HG02610 (cell line): ENCODE measurements around the gene MBNL1.
A peak's percentile ranks its signal among the peaks of the same experiment; 100 is the strongest.
"Not testable (repeated sequence)": the region's sequence is repeated elsewhere in the genome, so short reads cannot be mapped to it uniquely, and the experiment has no call there.

Experiments
- ATAC-seq: cut with Tn5 transposase; IDR thresholded peaks from one replicate; pipeline ENCODE4 v1.9.1; 2021; ENCODE audit warnings: mild to moderate bottlenecking, moderate library complexity; ENCODE audit not compliant: unreplicated experiment

MBNL1 gene

DNA sequence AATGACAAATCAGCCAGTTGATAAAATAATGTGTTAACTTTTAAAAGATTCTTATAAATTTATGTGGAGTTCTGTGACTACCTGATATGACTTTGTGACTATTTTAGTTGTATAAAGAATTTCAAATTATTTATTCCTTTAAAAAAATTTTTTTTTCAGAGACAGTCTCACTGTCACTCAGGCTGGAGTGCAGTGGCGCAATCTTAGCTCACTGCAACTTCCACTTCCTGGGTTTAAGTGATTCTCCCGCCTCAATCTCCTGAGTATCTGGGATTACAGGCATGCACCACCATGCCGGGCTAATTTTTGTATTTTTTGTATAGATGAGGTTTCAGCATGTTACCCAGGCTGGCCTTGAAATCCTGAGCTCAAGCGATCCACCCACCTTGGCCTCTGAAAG lies 48.5 kb downstream of the MBNL1 start:
- ATAC-seq: no peak

DNA sequence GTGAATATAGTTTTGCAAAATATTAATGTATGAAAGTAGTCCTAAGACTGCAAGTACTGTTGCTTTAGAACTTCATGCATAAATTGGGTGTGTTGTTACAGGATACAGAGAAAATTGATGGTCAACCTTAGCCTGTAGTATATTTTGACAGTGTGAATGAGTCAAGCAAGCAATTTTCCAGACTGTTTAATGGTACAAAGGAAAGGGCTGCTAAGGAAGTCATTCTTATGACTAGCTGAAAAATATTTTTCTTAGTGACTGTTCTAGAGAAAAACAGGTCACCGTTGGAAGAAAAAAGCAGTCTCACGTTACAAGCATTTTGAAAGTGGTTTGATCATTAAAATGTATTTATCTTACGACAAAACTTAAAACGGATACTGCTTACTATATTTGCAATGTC lies 49.2 kb downstream of the MBNL1 start:
- no peak for ATAC-seq

DNA sequence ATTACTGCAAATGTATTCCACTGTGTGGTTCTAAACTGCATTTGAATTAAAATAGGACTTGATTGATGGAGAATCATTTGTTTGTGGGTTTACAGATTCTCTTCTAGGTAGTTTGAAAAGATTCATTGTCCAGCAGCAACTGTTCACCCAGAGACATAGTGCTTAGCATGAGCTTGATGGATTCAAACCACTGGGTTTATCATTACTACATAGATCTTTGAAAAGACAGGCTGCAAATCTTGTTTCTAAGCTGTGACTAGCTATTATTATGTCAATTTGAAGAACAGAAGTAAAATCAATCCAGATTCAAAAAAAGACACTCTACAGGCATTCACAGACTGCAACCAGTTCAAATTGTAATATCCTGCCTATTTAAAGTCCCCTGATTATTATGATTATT lies 49.8 kb downstream of the MBNL1 start:
- no peak for ATAC-seq

DNA sequence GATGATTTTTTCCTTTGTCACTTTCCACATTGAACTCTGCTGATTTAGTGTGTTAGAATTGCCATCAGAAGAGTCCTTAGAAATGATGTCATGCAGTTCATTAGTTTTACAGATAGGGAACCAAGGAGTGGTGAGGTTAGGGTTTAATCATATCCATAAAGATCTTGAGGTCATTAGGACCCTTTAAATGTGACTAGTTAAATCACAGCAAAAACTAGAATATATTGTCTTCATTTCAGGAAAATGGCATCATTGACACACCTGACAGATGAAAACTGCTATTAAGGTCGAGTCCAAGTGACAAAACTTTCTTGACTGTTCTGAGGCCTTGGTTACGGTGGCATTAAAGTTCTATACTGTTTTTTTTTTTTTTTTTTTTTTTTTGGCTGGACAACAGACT lies 50.5 kb downstream of the MBNL1 start:
- no peak for ATAC-seq

DNA sequence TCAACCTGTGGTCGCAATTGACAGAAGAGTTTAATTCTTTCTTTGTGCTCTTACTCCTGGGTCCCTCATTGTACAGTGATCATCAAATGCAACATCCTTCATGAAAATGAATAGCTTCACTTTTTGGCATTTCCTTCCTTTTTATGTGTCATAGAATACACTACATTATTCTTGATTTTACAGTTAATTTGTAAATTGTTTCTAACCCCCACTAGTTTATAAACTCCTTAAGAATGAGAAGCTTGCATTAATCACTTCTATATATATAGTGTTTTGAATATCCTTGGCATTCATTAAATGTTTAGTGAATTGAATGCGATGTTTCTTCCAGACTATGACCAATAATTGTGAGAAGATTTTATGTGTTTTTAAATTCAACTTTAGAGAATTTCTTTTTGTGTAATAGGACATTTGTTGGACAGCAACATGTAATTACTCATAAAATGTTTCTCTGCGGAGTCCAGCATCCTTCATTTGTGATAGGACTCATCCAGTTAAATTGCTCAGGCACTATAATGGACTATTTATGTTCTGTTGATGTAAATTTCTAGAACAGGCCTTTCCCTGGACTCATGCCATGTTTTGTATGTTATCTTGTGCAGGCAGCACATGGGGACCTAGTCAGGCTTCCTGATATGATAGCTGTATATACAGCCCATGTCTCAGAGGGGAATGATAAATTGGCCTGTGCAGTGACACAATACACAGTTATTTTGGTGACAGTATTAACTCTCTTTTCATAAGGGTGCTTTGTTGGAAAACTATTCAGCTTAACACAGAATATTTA lies 51.3 kb downstream of the MBNL1 start:
- ATAC-seq: no peak

DNA sequence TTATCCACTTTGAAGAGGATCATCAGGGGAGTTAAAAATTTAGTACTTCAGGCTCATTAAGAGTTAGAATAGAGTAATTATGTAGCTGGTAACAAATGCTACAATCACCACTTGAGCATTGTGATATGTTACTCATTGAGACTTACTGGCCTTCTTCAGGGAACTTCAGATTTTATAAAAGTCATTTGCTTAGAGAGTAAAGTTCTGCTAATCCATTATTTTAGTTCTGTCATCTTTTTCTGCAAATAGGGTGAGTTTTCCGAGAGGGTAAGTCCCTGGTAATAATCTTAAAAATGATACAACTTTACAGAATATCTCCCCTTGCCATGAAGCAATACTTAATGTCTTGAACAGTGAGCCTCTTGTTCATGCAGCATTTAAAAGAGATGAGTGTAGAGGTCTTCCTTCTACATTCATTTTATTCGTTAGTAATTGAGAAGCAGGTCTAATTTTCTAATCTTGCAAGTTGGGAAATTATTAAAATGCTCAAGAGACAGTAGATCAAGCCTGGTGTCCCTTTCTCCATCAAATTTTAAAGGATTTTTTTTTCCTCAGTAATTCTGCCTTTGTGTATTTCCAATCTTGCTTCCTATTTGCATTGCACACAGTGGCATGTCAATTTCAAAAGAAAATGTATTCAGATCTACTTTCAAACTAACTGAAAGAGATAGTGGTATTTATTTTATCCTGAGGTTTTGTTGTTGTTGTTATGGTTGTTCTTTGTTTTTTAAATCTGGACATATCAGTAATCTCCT lies 52.6 kb downstream of the MBNL1 start:
- ATAC-seq: no peak

DNA sequence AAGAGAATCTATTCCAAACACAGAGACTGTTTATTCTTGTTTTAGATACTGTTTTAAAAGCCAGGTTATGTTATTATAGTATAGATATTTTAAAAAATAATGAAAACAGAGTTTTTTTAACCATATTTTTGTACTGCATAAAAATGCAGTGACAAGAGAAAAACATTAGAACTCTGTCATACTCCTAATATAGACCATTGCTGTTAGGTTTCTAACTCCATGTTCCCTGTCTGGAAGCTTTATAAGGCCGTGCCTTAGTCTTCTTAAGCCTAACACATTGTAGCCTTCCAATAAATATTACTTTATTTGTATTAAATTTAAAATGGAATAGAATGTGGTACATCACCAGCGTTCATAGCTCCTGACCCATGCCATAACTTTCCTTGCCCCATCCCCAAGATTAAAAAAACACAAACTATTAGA lies 53.2 kb downstream of the MBNL1 start:
- ATAC-seq: no peak

DNA sequence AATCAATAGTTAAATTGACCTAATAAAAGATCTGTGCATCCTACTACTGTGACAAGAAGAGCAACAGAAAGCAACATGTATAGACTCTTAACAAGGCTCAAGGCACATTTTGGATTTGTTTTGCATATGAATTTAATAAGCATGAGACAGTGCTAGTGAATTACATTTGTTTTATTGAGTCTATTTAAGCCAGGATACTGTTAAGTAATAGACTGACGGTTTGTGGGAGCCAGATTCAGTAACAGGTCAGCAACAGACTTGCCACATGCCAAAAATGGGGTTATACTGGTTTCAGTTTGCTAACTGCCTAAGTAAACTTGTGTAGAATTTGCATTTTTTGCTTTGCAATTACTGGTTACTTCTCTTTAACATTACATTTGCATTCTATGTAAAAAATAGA lies 54.0 kb downstream of the MBNL1 start:
- peak; percentile 37 for ATAC-seq

DNA sequence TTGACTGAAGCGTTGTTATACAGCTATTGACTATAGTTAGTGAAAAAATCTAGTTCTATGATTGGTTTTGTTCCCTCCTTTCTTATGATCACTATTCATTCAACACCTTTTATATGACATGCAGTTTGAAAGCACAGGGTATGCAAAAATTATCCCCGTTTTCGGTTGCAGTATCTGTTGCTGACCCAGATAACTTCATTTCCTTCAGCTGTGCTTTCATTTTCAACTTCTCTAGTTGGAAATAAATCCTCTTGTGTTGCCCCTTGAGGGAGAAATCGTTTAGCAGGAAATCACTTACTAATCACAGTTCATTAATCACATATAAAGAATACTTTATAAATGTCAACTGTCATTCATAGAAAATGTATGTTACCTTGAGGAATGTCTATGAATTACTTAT lies 55.1 kb downstream of the MBNL1 start:
- peak; percentile 77 for ATAC-seq

DNA sequence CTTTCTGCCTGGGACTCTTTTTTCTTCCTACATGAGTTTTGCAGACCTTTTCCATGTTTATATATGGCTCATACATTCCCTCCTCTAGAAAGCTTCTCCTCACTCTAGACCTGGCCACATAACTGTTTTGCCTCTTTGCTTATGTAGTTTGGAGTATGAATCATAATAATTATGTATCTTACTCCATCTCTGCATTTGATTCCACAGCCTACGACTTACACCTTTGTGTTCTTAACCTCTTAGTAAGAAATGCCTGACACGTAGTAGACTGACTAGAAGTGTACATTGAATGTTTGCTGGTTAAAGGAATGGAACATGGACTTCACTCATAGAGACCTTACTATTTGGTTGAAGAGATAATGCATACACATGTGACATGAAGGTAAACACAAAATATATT lies 56.4 kb downstream of the MBNL1 start:
- no peak for ATAC-seq

DNA sequence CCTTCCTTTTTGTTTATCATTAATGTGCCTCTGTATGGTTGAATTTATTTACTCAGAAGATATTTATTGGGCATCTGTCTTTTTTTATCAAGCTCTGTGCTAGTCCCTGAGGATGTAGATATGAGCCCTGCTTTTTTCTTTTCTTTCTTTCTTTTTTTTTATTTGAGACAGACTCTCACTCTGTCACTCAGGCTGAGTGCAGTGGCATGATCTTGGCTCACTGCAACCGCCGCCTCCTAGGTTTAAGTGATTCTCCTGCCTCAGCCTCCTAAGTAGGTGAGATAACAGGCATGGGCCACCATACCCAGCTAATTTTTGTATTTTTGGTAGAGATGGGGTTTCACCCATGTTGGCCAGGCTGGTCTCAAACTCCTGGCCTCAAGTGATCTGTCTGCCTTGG lies 58.5 kb downstream of the MBNL1 start:
- no peak for ATAC-seq

DNA sequence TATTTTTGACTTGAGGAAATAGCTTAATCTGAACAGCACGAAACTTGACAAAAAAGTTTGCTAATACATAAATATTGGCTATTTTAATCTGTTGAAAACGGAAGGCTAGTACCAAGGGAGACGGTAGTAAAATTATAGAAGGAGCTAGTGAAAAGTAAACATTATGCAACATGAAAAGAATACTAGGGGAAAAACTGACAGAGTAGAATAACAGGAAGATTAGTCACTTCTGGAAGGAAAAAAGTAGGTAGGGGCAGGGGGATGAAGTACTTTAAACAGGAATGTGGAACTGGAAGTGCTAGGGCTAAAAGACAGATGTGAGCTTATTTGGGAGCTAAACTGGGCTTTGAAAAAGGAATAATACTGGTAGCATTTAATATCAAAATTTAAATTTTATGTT lies 60.1 kb downstream of the MBNL1 start:
- ATAC-seq: no peak

DNA sequence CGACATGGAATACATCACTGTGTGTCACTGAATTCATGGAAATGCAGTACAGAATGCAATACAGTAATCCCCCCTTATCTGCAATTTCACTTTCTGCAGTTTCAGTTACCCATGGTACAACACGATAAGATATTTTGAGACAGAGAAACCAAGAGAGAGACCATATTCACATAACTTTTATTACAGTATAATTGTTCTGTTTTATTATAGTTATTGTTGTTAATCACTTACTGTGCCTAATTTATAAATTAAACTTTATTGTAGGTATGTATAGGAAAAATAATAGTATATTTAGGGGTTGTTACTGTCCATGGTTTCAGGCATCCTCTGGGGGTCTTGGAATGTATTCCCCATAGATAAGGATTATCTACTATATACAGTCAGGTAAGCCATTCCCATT lies 61.8 kb downstream of the MBNL1 start:
- no peak for ATAC-seq

DNA sequence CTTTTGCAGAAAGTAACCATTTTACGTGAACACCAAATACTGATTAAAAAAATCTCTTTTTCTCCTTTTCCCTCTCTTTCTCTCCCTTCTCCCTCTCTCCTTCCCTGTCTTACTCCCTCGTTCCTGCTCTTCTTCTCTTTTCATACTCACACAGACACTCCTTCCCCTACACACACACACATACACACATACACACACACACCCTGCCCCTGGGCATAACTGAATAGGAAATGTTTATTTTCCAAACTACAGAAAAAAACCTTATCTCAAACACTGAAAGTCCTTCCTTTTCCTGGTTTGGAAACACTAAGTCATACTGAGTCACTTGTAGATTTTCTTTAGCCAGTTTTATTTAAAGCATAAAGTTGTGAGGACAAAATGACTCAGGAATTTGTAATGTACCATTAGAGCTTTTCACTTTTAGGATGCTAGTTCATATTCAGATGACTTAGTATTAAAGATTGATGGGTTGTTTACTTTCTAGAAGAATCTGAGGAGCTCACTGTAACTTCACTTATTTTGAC lies 62.4 kb downstream of the MBNL1 start:
- ATAC-seq: peak; percentile 35

DNA sequence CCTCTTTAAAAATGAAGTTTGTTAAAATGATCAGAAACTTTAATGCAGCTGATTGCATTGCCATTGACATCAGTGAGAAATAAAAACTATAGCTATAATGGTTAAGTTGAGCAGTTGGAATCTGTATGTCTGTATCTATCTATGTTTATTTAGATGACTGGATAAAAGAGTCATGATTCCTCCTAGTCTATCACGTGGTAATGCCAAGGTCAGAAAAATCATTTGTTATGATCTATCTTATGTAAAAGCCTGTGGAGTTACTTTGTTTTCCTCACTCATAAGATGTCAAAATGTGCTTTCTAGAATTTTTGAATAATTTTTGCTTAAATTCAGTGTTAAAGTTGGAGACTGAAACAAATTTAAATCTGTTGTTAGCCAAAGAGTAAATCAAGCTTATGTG lies 63.3 kb downstream of the MBNL1 start:
- no peak for ATAC-seq

DNA sequence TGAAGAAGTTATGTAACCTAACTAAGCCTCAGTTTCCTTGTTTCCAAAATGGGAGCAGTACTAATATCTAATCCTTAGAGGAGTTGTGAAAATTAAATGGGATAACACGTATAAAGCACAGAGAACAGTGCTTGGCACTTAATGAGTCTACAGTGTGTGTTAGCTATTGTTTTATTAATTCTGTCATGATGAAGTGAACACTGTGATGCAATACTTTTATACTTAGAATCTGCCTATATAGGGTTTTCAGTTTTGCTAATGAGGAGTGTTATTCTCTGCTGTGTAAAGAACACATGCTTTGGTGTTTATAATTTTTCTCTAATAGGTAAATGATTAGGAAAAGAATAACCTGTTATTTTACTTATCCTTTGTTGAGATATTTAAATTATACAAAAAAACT lies 65.2 kb downstream of the MBNL1 start:
- ATAC-seq: no peak

DNA sequence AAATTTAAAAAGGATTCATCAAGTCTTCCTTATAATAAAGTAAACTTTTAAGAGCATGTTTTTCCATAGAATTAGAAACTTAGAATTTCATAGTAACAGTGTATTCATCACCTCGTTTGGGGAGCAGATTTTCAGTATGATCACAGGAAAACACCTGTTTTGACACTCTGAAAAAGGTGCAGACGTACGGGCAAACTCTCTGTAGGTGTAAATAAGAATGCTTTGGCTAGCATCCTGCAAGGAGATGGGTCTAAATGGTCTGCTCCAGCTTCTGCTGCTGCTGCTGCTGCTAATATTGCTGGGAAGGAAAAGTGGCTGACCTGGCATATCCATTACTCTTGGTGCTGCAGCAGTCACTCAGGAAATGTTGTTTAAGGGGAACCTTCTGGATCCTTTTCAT lies 66.0 kb downstream of the MBNL1 start:
- ATAC-seq: peak; percentile 5

DNA sequence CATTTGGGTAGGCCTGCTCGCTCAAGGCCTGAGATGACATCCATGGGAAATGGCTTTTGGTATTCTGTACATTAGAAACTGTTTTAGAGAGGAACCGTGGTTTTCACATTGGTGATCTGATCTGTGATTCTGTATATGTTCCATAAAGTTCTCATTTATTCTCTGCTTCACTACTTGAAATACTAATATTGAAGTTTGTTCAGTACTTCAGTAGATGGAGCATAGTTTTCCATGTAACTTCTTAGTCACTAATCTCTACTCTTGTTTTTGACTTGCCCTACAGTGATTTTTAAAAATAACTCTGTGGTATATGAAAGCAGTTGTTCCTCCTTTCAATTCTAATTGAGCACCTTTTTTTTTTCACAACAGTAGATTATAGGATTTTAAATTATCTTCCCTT lies 66.5 kb downstream of the MBNL1 start:
- peak; percentile 33 for ATAC-seq

DNA sequence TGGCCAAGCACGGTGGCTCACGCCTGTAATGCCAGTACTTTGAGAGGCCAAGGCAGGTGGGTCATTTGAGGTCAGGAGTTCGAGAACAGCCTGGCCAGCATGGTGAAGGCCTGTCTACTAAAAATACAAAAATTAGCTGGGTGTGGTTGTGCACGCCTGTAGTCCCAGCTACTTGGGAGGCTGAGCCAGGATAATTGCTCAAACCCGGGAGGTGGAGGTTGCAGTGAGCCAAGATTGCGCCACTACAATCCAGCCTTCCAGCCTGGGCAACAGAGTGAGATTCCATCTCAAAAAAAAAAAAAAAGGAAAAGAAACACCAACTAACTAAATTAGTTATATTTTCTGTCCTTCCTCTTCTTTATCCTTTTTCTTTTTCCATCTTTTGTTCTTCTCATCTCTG lies 68.6 kb downstream of the MBNL1 start:
- not testable (repeated sequence) for ATAC-seq

DNA sequence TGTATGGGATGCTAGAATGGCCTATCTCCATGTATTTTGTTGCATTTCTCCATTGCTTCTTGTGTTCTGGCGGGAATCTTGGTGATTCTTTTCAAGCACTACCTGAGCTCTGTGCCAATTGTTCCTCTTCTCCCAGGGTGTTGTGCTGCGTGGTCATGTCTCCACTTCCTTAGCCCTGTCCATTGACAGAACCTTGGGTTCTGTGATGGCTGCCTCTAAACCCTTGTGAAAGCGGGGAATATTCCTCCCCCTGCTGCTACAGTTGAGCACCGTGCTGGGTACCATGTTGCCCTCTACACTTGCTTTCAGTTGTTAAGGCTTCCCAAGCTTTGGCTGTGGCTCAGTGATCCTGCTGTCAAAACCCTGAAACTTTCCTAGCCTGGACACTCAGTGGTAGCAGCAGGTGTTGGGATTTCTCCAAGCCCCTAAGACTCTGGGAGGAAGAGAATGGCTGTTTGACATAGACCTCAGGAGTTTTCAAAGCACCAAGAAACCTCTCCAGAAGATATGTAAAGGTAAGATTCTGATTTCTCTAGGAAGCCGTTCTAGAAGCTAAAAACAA lies 69.5 kb downstream of the MBNL1 start:
- no peak for ATAC-seq

DNA sequence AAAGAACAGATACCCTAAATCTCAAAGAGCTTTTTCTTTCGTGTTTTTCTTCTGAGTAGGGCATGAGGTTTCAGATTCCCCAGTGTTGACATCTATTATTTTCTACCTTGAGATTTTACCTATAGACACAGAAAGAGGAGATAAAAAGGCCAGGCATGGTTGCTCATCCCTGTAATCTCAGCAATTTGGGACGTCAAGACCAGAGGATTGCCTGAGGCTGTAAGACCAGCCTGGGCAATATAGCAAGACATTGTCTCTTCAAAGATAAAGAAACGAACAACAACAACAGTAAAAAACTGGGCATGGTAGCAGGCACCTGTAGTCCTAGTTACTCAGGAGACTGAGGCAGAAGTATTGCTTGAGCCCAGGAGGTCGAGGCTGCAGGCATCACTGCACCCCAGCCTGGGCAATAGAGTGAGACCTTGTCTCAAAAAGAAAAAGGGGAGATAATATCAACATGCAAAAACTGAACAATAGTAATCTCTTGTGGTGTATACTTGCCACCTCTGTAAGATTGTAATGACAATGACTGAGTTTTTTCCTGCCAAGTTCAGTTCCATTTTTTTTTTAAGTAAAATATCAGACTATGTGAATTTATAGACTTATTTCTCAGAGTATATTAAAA lies 71.3 kb downstream of the MBNL1 start:
- ATAC-seq: peak; percentile 47
